22Rv1 (cell line): ENCODE data around the gene PDP2.
A peak's percentile ranks its signal among the peaks of the same experiment; 100 is the strongest.

Experiments used
- H3K27ac ChIP-seq: fragments of 450-650 bp; 2 replicates; pipeline ENCODE4 v1.5.1; 2017
- ZFX ChIP-seq: fragments of 450-650 bp; IDR thresholded peaks from 2 replicates; pipeline ENCODE4 v1.6.1; 2017; ENCODE audit warnings: antibody characterized with exemption, borderline replicate concordance
- TF ChIP-seq, protein P1 (sequence below): fragments of 450-650 bp; IDR thresholded peaks from 2 replicates; pipeline ENCODE4 v1.5.1; 2017; ENCODE audit warnings: mild to moderate bottlenecking

Gene PDP2

DNA sequence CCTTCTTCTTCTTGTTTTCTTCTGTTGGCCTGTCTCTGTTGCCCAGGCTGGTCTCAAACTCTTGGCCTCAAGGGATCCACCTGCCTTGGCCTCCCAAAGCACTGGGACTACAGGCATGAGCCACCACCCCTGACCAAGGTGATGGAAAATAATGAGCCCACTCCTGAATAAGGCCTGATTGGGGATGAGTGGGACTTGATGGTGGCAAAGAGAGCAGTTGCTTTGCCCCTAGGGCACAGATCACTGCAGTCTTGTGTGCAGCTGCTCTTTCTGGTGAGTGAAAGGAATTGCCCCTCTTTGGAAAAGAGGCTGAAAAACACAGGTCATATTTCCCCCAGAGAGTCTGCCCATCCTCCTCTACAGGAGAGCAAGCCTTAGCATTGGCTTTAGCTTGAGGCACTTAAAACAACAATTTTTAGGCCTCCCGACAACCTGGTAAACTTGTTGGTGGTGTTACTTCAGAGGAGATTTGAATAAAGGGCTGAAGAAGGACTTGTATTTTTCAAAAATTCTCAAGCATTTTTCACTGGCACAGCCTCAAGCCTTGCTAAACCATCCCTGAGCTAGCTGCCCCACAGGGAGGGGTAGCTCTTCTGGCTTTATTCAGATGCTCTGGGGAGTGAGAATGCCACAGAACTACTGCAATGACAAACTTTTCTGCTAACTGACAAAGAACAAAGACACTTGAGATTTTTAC, 6.1 kb upstream of the PDP2 start:
- TF ChIP-seq ZFX = no peak
- TF ChIP-seq, protein P1, sequence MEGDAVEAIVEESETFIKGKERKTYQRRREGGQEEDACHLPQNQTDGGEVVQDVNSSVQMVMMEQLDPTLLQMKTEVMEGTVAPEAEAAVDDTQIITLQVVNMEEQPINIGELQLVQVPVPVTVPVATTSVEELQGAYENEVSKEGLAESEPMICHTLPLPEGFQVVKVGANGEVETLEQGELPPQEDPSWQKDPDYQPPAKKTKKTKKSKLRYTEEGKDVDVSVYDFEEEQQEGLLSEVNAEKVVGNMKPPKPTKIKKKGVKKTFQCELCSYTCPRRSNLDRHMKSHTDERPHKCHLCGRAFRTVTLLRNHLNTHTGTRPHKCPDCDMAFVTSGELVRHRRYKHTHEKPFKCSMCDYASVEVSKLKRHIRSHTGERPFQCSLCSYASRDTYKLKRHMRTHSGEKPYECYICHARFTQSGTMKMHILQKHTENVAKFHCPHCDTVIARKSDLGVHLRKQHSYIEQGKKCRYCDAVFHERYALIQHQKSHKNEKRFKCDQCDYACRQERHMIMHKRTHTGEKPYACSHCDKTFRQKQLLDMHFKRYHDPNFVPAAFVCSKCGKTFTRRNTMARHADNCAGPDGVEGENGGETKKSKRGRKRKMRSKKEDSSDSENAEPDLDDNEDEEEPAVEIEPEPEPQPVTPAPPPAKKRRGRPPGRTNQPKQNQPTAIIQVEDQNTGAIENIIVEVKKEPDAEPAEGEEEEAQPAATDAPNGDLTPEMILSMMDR = no peak
- H3K27ac ChIP-seq = no peak overlapping the region

DNA sequence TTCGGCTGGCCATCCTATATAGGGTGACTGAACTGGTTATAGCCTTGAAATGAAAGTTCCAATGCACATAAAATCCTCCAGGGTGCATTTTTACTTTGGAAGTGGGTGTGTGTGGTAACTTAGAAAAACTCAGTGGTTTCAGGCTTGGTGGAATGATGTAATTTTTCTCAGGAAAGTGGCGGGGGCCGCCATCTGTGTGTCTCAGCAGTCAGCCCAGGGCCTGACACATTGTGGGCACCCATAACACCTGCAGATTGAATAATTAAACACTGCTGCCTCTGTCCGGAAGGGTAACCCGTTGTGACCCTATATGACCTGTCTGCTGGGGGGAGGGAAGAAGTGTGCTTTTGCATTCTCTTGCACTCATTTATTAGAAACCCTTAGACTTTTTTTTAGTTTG, 2.2 kb upstream of the PDP2 start:
- TF ChIP-seq, protein P1 = no peak
- no peak for TF ChIP-seq ZFX
- H3K27ac ChIP-seq = no peak overlapping the region

DNA sequence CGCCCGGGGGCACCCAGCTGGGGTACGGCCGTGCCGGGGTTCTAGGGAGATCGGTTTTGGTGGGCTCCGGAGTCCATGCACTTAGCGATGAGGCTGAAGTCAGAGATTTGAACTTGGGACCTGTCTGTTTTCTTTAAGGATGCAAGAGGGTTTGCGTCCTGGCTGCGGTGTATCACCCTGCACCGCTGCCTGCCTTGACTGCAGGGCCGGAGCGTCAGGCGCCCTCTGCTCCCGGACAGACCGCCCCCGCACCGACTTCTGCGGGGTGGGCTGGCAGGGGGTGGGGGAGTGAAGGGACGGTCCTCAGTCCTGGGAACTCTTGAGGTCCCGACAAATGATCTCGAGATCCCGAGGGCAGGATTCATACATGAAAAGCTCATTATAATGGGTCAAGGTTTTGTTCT, 701 bp downstream of the PDP2 start:
- H3K27ac ChIP-seq = peak overlapping the region; percentile 56

DNA sequence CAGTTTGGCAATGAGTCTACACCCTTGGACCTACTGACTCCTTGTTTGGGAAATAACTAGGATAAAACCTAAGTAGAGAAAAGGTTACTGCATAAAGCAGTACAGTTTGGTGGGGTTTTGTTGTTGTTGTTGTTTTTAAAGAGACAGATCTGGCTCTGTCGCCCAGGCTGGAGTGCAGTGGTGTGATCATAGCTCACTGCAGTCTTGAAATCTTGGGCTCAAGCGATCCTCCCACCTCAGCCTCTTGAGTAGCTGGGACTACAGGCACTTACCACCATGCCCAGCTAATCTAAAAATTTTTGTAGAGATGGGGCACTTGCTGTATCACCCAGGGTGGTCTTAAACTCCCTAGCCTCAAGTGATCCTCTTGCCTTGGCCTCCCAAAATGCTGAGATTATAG, 1.2 kb downstream of the PDP2 start:
- H3K27ac ChIP-seq = no peak overlapping the region
- TF ChIP-seq ZFX = no peak
- TF ChIP-seq, protein P1 = no peak

More for the DNA sequence above, 701 bp downstream of the PDP2 start:
- TF ChIP-seq, protein P1 = no peak
- no peak for TF ChIP-seq ZFX

DNA sequence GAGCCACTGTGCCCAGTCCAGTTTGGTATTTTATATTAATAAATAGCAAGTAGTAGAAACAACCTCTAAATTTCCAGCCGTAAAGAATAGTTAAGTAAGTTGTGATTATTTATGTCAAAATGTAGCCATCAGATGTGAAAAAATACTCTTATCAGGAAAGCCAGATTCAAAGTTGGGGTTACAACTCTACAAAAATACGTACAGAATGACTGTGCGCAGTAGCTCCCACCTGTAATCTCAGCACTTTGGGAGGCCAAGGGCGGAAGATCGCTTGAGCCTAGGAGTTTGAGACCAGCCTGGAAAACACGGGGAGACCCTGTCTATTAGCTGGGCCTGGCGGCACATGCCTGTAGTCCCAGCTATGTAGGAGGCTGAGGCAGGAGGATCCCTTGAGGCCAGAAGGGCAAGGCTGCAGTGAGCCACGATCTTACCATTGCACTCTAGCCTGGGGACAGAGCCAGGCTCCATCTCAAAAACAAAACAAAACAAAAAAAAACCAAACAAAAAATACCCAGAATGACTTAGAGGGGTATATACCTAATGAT, 1.7 kb downstream of the PDP2 start:
- TF ChIP-seq ZFX = no peak
- TF ChIP-seq, protein P1 = no peak
- no peak overlapping the region for H3K27ac ChIP-seq

DNA sequence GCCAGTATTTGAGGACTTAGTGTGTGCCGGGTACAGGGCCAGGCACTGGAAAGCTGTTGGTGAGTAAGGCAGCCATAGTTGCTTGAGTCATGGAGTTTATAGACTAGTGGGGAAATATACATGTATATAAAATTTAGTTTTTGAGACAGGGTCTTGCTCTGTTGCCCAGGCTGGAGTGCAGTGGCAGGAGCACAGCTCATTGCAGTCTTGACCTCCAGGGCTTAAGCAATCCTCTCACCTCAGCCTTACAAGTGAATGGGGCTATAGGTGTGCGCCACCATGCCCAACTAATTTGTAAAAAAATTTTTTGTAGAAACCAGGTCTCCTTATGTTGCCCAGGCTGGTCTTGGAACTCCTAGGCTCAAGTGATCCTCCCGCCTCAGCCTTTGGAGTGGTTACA, 2.4 kb downstream of the PDP2 start:
- no peak overlapping the region for H3K27ac ChIP-seq
- TF ChIP-seq ZFX = no peak
- TF ChIP-seq, protein P1 = no peak

DNA sequence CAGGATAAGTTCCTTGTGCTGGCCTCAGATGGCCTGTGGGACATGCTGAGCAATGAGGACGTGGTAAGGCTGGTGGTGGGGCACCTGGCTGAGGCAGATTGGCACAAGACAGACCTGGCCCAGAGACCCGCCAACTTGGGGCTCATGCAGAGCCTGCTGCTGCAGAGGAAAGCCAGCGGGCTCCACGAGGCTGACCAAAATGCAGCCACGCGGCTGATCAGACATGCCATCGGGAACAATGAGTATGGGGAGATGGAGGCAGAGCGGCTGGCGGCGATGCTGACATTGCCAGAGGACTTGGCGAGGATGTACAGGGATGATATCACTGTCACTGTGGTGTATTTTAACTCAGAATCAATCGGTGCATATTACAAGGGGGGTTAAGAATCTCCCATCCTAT, 5.2 kb downstream of the PDP2 start:
- no peak for TF ChIP-seq ZFX
- TF ChIP-seq, protein P1 = no peak
- H3K27ac ChIP-seq = no peak overlapping the region
